ENCODE measurements around the gene GPC5.

Gene GPC5

GRCh38 chr13:91513790-91514189 is 115.4 kb downstream of the GPC5 start:
- Histone ChIP-seq H3K27me3 (ENCODE audit: low read depth, low read length) (no peaks in the 10 kb centered on the region), H3K4me3 (ENCODE audit: low read depth in 1 of 2, low read length in 2 of 2) (no peak overlapping the region), H3K9me3 (ENCODE audit: control insufficient read depth in 1 of 2, low read length in 2 of 2) (no peaks in the 10 kb centered on the region), H3K4me1 (ENCODE audit: control insufficient read depth in 1 of 2, insufficient read depth in 2 of 2, low read length in 2 of 2) (no peaks in the 10 kb centered on the region), H3K36me3 (ENCODE audit: control insufficient read depth in 1 of 2, insufficient read depth in 2 of 2, low read length in 2 of 2) (no peaks in the 10 kb centered on the region), H3K27ac (ENCODE audit: low read length) (no peak overlapping the region)

- H3K27me3 ChIP-seq (ENCODE audit: low read depth, low read length) = no peaks in the 10 kb centered on the region
- no peak overlapping the region for H3K27ac ChIP-seq (ENCODE audit: low read length)
- no peaks in the 10 kb centered on the region for H3K36me3 ChIP-seq (ENCODE audit: control insufficient read depth in 1 of 2, insufficient read depth in 2 of 2, low read length in 2 of 2)
- H3K9me3 ChIP-seq (ENCODE audit: control insufficient read depth in 1 of 2, low read length in 2 of 2) = no peaks in the 10 kb centered on the region
- H3K4me3 ChIP-seq (ENCODE audit: low read depth in 1 of 2, low read length in 2 of 2) = no peak overlapping the region
- H3K4me1 ChIP-seq (ENCODE audit: control insufficient read depth in 1 of 2, insufficient read depth in 2 of 2, low read length in 2 of 2) = no peaks in the 10 kb centered on the region
Observed at GRCh38 chr13:91516799-91517198, 118.4 kb downstream of the GPC5 start.

GRCh38 chr13:91520952-91521351 is 122.5 kb downstream of the GPC5 start:
- Histone ChIP-seq H3K36me3 (ENCODE audit: control insufficient read depth in 1 of 2, insufficient read depth in 2 of 2, low read length in 2 of 2) (no peaks in the 10 kb centered on the region), H3K4me3 (ENCODE audit: low read depth in 1 of 2, low read length in 2 of 2) (no peak overlapping the region), H3K9me3 (ENCODE audit: control insufficient read depth in 1 of 2, low read length in 2 of 2) (no peaks in the 10 kb centered on the region), H3K4me1 (ENCODE audit: control insufficient read depth in 1 of 2, insufficient read depth in 2 of 2, low read length in 2 of 2) (no peaks in the 10 kb centered on the region), H3K27ac (ENCODE audit: low read length) (no peak overlapping the region), H3K27me3 (ENCODE audit: low read depth, low read length) (no peaks in the 10 kb centered on the region)

- H3K27me3 ChIP-seq (ENCODE audit: low read depth, low read length) = no peaks in the 10 kb centered on the region
- H3K9me3 ChIP-seq (ENCODE audit: control insufficient read depth in 1 of 2, low read length in 2 of 2) = no peaks in the 10 kb centered on the region
- H3K4me1 ChIP-seq (ENCODE audit: control insufficient read depth in 1 of 2, insufficient read depth in 2 of 2, low read length in 2 of 2) = no peaks in the 10 kb centered on the region
- no peak overlapping the region for H3K27ac ChIP-seq (ENCODE audit: low read length)
- H3K36me3 ChIP-seq (ENCODE audit: control insufficient read depth in 1 of 2, insufficient read depth in 2 of 2, low read length in 2 of 2) = no peaks in the 10 kb centered on the region
- H3K4me3 ChIP-seq (ENCODE audit: low read depth in 1 of 2, low read length in 2 of 2) = no peak overlapping the region
Observed at GRCh38 chr13:91523116-91523515, 124.7 kb downstream of the GPC5 start.

- Histone ChIP-seq H3K4me3 (ENCODE audit: low read depth in 1 of 2, low read length in 2 of 2) (no peak overlapping the region), H3K27ac (ENCODE audit: low read length) (no peak overlapping the region)
Observed at GRCh38 chr13:91526543-91527033, 128.2 kb downstream of the GPC5 start.

GRCh38 chr13:91529739-91530482 is 131.5 kb downstream of the GPC5 start:
- Histone ChIP-seq H3K27ac (ENCODE audit: low read length) (no peak overlapping the region), H3K4me3 (ENCODE audit: low read depth in 1 of 2, low read length in 2 of 2) (no peak overlapping the region), H3K27me3 (ENCODE audit: low read depth, low read length) (no peaks in the 10 kb centered on the region), H3K36me3 (ENCODE audit: control insufficient read depth in 1 of 2, insufficient read depth in 2 of 2, low read length in 2 of 2) (no peaks in the 10 kb centered on the region), H3K4me1 (ENCODE audit: control insufficient read depth in 1 of 2, insufficient read depth in 2 of 2, low read length in 2 of 2) (no peaks in the 10 kb centered on the region), H3K9me3 (ENCODE audit: control insufficient read depth in 1 of 2, low read length in 2 of 2) (no peaks in the 10 kb centered on the region)

More at GRCh38 chr13:91526543-91527033, 128.2 kb downstream of the GPC5 start:
- no peaks in the 10 kb centered on the region for H3K9me3 ChIP-seq (ENCODE audit: control insufficient read depth in 1 of 2, low read length in 2 of 2)
- H3K27me3 ChIP-seq (ENCODE audit: low read depth, low read length) = no peaks in the 10 kb centered on the region
- no peaks in the 10 kb centered on the region for H3K36me3 ChIP-seq (ENCODE audit: control insufficient read depth in 1 of 2, insufficient read depth in 2 of 2, low read length in 2 of 2)
- no peaks in the 10 kb centered on the region for H3K4me1 ChIP-seq (ENCODE audit: control insufficient read depth in 1 of 2, insufficient read depth in 2 of 2, low read length in 2 of 2)

- H3K9me3 ChIP-seq (ENCODE audit: control insufficient read depth in 1 of 2, low read length in 2 of 2) = no peaks in the 10 kb centered on the region
- no peaks in the 10 kb centered on the region for H3K27me3 ChIP-seq (ENCODE audit: low read depth, low read length)
- H3K27ac ChIP-seq (ENCODE audit: low read length) = no peak overlapping the region
- H3K4me1 ChIP-seq (ENCODE audit: control insufficient read depth in 1 of 2, insufficient read depth in 2 of 2, low read length in 2 of 2) = no peaks in the 10 kb centered on the region
- no peaks in the 10 kb centered on the region for H3K36me3 ChIP-seq (ENCODE audit: control insufficient read depth in 1 of 2, insufficient read depth in 2 of 2, low read length in 2 of 2)
- H3K4me3 ChIP-seq (ENCODE audit: low read depth in 1 of 2, low read length in 2 of 2) = no peak overlapping the region
Observed at GRCh38 chr13:91531646-91532045, 133.2 kb downstream of the GPC5 start.

GRCh38 chr13:91533354-91533753 is 134.9 kb downstream of the GPC5 start:
- no peaks in the 10 kb centered on the region for H3K4me1 ChIP-seq (ENCODE audit: control insufficient read depth in 1 of 2, insufficient read depth in 2 of 2, low read length in 2 of 2)
- H3K9me3 ChIP-seq (ENCODE audit: control insufficient read depth in 1 of 2, low read length in 2 of 2) = no peaks in the 10 kb centered on the region
- H3K4me3 ChIP-seq (ENCODE audit: low read depth in 1 of 2, low read length in 2 of 2) = no peak overlapping the region
- H3K27ac ChIP-seq (ENCODE audit: low read length) = no peak overlapping the region
- no peaks in the 10 kb centered on the region for H3K27me3 ChIP-seq (ENCODE audit: low read depth, low read length)
- H3K36me3 ChIP-seq (ENCODE audit: control insufficient read depth in 1 of 2, insufficient read depth in 2 of 2, low read length in 2 of 2) = no peaks in the 10 kb centered on the region

GRCh38 chr13:91534996-91535395 is 136.6 kb downstream of the GPC5 start:
- Histone ChIP-seq H3K27ac (ENCODE audit: low read length) (no peak overlapping the region), H3K27me3 (ENCODE audit: low read depth, low read length) (no peaks in the 10 kb centered on the region), H3K4me3 (ENCODE audit: low read depth in 1 of 2, low read length in 2 of 2) (no peak overlapping the region), H3K9me3 (ENCODE audit: control insufficient read depth in 1 of 2, low read length in 2 of 2) (no peaks in the 10 kb centered on the region), H3K4me1 (ENCODE audit: control insufficient read depth in 1 of 2, insufficient read depth in 2 of 2, low read length in 2 of 2) (no peaks in the 10 kb centered on the region), H3K36me3 (ENCODE audit: control insufficient read depth in 1 of 2, insufficient read depth in 2 of 2, low read length in 2 of 2) (no peaks in the 10 kb centered on the region)

- Histone ChIP-seq H3K4me1 (ENCODE audit: control insufficient read depth in 1 of 2, insufficient read depth in 2 of 2, low read length in 2 of 2) (no peaks in the 10 kb centered on the region), H3K4me3 (ENCODE audit: low read depth in 1 of 2, low read length in 2 of 2) (no peak overlapping the region), H3K9me3 (ENCODE audit: control insufficient read depth in 1 of 2, low read length in 2 of 2) (no peaks in the 10 kb centered on the region), H3K27me3 (ENCODE audit: low read depth, low read length) (no peaks in the 10 kb centered on the region), H3K27ac (ENCODE audit: low read length) (no peak overlapping the region), H3K36me3 (ENCODE audit: control insufficient read depth in 1 of 2, insufficient read depth in 2 of 2, low read length in 2 of 2) (no peaks in the 10 kb centered on the region)
Observed at GRCh38 chr13:91537376-91537775, 139.0 kb downstream of the GPC5 start.

- Histone ChIP-seq H3K4me3 (ENCODE audit: low read depth in 1 of 2, low read length in 2 of 2) (no peak overlapping the region), H3K4me1 (ENCODE audit: control insufficient read depth in 1 of 2, insufficient read depth in 2 of 2, low read length in 2 of 2) (no peaks in the 10 kb centered on the region), H3K27me3 (ENCODE audit: low read depth, low read length) (no peaks in the 10 kb centered on the region), H3K9me3 (ENCODE audit: control insufficient read depth in 1 of 2, low read length in 2 of 2) (no peaks in the 10 kb centered on the region), H3K27ac (ENCODE audit: low read length) (no peak overlapping the region), H3K36me3 (ENCODE audit: control insufficient read depth in 1 of 2, insufficient read depth in 2 of 2, low read length in 2 of 2) (no peaks in the 10 kb centered on the region)
Observed at GRCh38 chr13:91539286-91540157, 141.1 kb downstream of the GPC5 start.
